Osteoblast (primary cell): ENCODE results near the gene STRBP. TPM values are rescaled to one million over a fixed set of nuclear protein-coding genes. Genes with fewer than 3 reads are reported as not detected.

Experiments used
- DNase-seq: peaks from one replicate; pipeline ENCODE4 v3.0.0; 2011; ENCODE audit warnings: low spot score, mixed read lengths; ENCODE audit not compliant: insufficient read length; ENCODE audit errors: missing footprints
- H2AFZ ChIP-seq: 2 replicates; pipeline ENCODE4 v1.6.0; 2011; ENCODE audit warnings: mild to moderate bottlenecking, low read length
- H3K27ac ChIP-seq: 2 replicates; pipeline ENCODE4 v1.5.1; 2011; ENCODE audit warnings: mild to moderate bottlenecking, low read depth, low read length, moderate library complexity
- H3K27me3 ChIP-seq: 2 replicates; pipeline ENCODE4 v1.6.0; 2012; ENCODE audit warnings: mild to moderate bottlenecking, control low read depth, inconsistent platforms, low read length, moderate library complexity; ENCODE audit not compliant: insufficient read depth
- H3K36me3 ChIP-seq: 2 replicates; pipeline ENCODE4 v1.5.1; 2011; ENCODE audit warnings: mild to moderate bottlenecking, low read length, control low read depth, moderate library complexity; ENCODE audit not compliant: insufficient read depth
- H3K4me1 ChIP-seq: 2 replicates; pipeline ENCODE4 v1.5.1; 2011; ENCODE audit warnings: mild to moderate bottlenecking, low read length, control low read depth, moderate library complexity; ENCODE audit not compliant: insufficient read depth
- H3K4me2 ChIP-seq: 2 replicates; pipeline ENCODE4 v1.6.0; 2011; ENCODE audit warnings: mild to moderate bottlenecking, low read length; ENCODE audit not compliant: insufficient read depth
- H3K4me3 ChIP-seq: fragments of 200-600 bp; sonication (generic); 3 replicates; pipeline ENCODE4 v1.5.1; 2012; ENCODE audit warnings: mild to moderate bottlenecking, low read length, inconsistent platforms; ENCODE audit not compliant: insufficient read depth
- H3K79me2 ChIP-seq: 2 replicates; pipeline ENCODE4 v1.6.0; 2012; ENCODE audit warnings: mild to moderate bottlenecking, low read length, control low read depth, inconsistent platforms; ENCODE audit not compliant: insufficient read depth
- H3K9me3 ChIP-seq: 2 replicates; pipeline ENCODE4 v1.5.1; 2011; ENCODE audit warnings: low read depth, low read length, control low read depth
- H4K20me1 ChIP-seq: 2 replicates; pipeline ENCODE4 v1.6.0; 2012; ENCODE audit warnings: mild to moderate bottlenecking, low read length, control low read depth; ENCODE audit not compliant: insufficient read depth
- total RNA-seq: library from RNA; depleted of rRNA; stranded (reverse); fragments of >200 nt; gene quantifications from 2 replicates; pipeline ENCODE4 v1.2.3, GENCODE V29; 2012
- TF ChIP-seq, protein P1 (sequence below): IDR thresholded peaks from 2 replicates; pipeline ENCODE4 v1.5.1; 2011; ENCODE audit warnings: mild to moderate bottlenecking, low read depth, low read length, moderate library complexity; ENCODE audit errors: extremely low read depth

The STRBP gene
- total RNA-seq, 1 donor, result 2.9 TPM

DNA sequence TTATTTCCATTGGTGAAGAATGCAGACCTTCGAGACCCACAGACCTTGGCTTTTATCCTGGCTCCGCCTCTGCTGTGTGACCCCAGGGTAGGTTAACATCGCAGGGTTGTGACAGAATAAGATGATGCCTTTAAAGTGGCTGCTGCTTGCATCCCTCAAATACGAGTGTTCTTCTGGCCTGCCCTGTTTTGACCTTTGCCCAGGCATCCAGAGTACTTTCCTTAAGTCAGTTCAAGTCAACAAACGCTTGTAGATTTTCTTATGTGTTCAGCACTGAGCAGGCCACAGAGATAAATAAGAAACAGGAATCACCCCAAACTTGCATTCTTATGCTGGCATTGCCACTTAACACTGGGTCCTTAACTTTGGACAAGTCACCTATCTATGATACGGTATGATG lies 184.7 kb downstream of the STRBP start:
- H3K27ac ChIP-seq, result no peak overlapping the region
- no peaks in the 10 kb centered on the region for H3K27me3 ChIP-seq
- TF ChIP-seq, protein P1, sequence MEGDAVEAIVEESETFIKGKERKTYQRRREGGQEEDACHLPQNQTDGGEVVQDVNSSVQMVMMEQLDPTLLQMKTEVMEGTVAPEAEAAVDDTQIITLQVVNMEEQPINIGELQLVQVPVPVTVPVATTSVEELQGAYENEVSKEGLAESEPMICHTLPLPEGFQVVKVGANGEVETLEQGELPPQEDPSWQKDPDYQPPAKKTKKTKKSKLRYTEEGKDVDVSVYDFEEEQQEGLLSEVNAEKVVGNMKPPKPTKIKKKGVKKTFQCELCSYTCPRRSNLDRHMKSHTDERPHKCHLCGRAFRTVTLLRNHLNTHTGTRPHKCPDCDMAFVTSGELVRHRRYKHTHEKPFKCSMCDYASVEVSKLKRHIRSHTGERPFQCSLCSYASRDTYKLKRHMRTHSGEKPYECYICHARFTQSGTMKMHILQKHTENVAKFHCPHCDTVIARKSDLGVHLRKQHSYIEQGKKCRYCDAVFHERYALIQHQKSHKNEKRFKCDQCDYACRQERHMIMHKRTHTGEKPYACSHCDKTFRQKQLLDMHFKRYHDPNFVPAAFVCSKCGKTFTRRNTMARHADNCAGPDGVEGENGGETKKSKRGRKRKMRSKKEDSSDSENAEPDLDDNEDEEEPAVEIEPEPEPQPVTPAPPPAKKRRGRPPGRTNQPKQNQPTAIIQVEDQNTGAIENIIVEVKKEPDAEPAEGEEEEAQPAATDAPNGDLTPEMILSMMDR, result no peak
- DNase-seq, result no peak
- H3K4me3 ChIP-seq, result no peak overlapping the region
- H2AFZ ChIP-seq, result no peak overlapping the region
- no peak overlapping the region for H3K4me2 ChIP-seq
- H3K36me3 ChIP-seq, result peaks cover 8% of the 10 kb centered on the region
- H4K20me1 ChIP-seq, result no peaks in the 10 kb centered on the region
- no peaks in the 10 kb centered on the region for H3K9me3 ChIP-seq
- H3K79me2 ChIP-seq, result no peaks in the 10 kb centered on the region
- no peaks in the 10 kb centered on the region for H3K4me1 ChIP-seq

DNA sequence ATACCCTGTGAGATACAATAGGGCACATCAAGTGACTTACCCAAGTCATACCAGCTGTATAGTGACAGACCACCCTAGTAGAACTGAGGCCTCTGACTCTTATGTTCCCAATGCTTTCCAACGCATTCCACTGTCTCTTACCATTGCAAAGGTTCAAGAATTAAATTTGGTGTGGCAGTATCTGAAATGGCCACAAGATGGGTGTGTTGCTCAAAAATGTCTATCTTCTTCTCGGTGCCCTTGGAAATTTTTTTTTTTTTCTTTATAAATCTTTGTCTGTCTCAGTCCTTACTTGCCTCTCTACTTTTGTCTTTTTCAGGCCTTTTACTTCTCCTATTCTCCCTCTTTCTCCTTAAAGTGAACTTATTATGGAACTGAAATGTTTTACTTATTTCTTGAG lies 186.6 kb downstream of the STRBP start:
- H3K4me3 ChIP-seq, result no peak overlapping the region
- H3K9me3 ChIP-seq, result no peaks in the 10 kb centered on the region
- H3K36me3 ChIP-seq, result peaks cover 13% of the 10 kb centered on the region
- H3K4me1 ChIP-seq, result no peaks in the 10 kb centered on the region
- TF ChIP-seq, protein P1, result peak; percentile 69
- no peaks in the 10 kb centered on the region for H3K79me2 ChIP-seq
- H2AFZ ChIP-seq, result no peak overlapping the region
- no peaks in the 10 kb centered on the region for H3K27me3 ChIP-seq
- H3K4me2 ChIP-seq, result no peak overlapping the region
- no peaks in the 10 kb centered on the region for H4K20me1 ChIP-seq
- peak; percentile 37 for DNase-seq
- H3K27ac ChIP-seq, result no peak overlapping the region

DNA sequence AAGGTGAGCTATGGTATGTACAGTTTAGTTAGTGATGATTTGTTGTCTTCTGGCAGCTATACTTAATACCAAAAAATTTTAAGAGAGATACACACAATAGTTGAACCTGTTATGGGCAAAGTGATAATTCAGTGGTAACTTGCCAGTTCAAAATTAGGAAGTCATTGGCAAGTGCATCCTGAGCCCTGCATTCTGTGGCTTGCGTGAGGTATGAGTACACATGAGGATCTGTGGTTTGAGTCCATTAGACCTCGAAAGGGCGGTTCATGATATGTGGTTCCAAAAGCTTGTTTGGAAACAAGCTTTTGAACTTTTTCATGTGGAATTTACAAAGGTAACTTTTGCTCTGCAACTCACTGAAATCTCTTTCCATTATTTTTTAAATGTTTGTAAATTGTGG lies 187.9 kb downstream of the STRBP start:
- no peak for DNase-seq
- Histone ChIP-seq H3K4me1 (no peaks in the 10 kb centered on the region), H3K36me3 (peaks cover 13% of the 10 kb centered on the region), H3K27ac (no peak overlapping the region), H3K27me3 (no peaks in the 10 kb centered on the region), H3K9me3 (no peaks in the 10 kb centered on the region), H4K20me1 (no peaks in the 10 kb centered on the region), H2AFZ (no peak overlapping the region), H3K4me3 (no peak overlapping the region), H3K4me2 (no peak overlapping the region), H3K79me2 (no peaks in the 10 kb centered on the region)
- TF ChIP-seq, protein P1, result no peak

DNA sequence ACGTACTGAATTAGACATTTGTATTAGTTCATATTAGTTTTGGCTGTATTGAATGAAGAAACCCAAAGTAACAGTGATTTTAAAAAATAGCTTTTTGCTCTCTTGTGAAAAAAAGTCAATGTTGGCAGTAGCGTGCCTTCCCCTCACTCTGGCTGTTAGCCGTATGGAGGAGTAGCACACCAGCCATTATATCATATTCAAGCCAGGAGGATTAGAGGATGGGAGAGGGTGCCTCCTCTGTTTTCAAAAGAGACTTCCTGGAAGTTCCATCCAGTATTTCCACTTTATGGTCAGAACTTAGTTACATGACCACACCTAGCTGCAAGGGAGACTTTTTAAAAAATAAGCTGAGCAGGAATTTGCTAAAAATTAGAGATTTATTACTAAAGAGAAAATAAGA lies 193.8 kb downstream of the STRBP start:
- no peaks in the 10 kb centered on the region for H3K9me3 ChIP-seq
- H3K27me3 ChIP-seq, result no peaks in the 10 kb centered on the region
- no peaks in the 10 kb centered on the region for H4K20me1 ChIP-seq
- H3K4me3 ChIP-seq, result no peak overlapping the region
- H3K27ac ChIP-seq, result no peak overlapping the region
- no peak overlapping the region for H2AFZ ChIP-seq
- H3K4me1 ChIP-seq, result peaks cover 19% of the 10 kb centered on the region
- H3K36me3 ChIP-seq, result peaks cover 10% of the 10 kb centered on the region
- TF ChIP-seq, protein P1, result no peak
- H3K4me2 ChIP-seq, result peak overlapping the region; percentile 81
- DNase-seq, result no peak
- no peaks in the 10 kb centered on the region for H3K79me2 ChIP-seq
